ENCODE results near the gene MINDY3.

GRCh38 chr10:15795036-15795792 lies 65.1 kb downstream of the MINDY3 start:
- TF ChIP-seq CTCF (IDR thresholded peaks at IDR 0.05) (no peak), POLR2A (IDR thresholded peaks at IDR 0.05) (no peak)
